Measurements from ENCODE around the gene ZNF649.
A peak's percentile ranks its signal among the peaks of the same experiment; 100 is the strongest.

The ZNF649 gene

DNA sequence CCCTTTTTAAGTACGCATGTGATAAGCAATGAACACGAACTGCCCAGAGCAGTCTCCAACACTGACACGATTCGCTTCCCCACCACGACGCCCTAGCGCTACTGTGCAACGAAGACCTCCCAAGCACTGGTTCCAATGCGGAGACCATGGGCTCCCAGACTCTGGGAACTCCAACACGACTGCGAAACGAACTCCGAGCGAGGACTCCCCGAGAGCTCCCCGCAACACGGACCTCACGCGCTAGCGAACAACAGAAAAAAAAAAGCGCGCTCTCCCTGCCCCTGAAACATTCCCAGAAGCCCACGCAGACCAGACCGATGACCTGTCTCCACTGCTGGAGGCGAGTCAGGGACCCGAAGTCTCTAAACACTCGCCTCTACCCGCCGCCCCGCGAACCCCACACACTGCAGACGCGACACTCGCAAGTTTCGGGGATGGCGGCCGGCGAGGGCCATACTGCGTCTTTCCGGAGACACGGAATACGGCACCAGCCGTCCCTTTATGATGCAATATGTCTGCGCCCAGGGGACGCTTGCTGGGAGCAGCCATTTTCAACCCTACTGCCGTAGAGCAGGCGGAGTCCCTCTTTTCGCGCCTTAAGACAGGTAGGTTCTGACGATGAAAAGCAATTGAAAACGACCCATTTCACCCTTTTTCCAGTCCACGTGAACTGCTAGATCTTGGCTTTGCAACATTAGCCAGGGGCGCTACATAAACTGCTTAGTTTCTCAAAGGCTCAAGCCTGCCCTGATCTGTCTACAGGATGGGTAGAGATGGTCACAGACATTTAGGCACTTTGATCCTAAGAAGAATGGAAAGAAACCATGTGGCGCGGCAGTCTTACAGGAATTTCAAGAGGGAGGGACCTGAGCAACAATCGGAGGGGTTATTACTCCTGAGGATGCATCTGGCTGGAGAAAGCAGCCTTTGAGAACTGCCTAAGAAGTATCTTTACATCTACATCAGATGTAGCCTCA, 17.0 kb downstream of the ZNF649 start, which contains the start of gene ZNF577:
ZNF577 (minus strand) TSS at position 430 of the 977 bp plus-strand sequence. CDS start 7,569 bp downstream, outside the sequence.
- peak; percentile 85 for DNase-seq (ENCODE audit: low spot score)

DNA sequence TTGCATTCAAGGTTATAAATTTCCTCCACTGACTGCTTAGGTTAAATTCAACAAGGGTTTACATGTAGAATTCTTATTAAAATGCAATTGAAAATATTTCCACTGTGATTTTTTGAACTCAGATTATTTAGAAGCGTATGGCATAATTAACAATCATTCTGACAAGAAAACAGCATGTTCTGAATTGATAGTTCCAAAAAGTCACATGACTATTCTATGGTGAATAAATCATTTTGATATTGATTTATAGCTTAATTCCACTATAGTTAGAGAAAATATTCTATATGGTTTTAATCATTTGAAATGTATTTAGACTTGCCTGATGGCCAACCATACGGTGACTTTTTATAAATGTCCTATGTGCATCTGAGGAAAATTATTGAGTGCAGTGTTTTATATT, 20.1 kb downstream of the ZNF649 start:
- no peak for DNase-seq (ENCODE audit: low spot score)

DNA sequence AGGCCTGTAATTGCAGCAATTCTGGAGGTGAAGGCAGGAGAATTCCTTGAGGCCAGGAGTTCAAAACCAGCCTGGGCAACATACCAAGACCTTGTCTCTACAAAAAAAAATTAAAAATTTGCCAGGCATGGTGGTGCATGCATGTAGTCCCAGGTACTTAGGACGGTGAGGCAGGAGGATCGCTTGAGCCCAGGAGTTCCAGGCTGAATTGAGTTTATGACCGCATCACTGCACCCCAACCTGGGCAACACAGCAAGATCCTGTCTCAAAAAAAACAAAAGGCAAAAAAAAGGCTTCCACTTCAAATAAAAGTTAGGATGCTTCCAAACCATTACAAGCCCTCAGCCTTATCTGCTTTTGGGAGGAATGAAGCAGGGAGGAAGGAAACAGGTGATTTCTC, 22.3 kb downstream of the ZNF649 start:
- no peak for DNase-seq (ENCODE audit: low spot score)

DNA sequence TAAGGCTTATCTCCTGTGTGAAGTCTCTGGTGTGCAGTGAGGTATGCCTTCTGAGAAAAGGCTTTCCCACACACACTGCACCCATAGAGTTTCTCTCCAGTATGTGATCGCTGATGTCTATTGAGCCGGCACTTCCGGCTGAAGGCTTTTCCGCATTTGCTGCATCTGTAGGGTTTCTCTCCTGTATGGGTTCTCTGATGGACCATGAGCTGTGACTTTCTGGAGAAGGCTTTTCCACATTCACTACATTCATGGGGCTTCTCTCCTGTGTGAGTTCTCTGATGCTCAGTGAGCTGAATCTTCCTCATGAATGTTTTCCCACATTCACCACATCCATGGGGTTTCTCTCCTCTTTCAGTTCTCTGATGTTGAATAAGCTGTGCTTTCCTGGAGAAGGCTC, 31.7 kb downstream of the ZNF649 start:
- no peak for DNase-seq (ENCODE audit: low spot score)

DNA sequence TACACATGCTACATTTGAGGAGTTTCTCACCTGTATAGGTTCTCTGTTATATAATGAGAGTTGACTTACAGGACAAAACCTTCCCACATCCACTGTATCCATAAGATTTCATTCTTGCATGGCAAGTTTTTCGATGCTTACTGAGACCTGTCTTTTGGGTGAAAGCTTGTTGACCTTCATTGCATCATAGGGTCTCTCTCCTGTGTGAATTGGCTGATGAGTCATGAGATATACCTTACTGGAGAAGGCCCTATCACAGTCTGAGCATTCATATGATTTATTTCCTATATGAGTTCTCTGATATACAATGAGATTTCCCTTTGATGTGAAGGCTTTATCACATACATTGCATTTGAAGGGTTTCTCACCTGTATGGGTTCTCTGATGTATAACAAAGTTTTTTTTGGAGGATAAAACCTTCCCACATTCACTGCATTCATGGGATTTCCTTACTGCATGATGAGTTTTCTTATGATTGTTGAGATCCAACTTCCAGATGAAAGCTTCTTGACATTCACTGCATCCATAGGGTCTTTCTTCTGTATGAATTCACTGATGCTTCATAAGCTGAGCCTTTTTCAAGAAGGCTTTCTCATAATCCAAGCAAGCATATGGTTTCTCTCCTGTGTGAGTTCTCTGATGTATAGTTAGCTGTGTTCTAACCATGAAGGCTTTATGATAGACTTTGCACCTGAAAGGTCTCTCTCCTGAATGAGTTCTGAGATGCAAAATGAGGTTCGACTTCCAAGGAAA, 42.8 kb downstream of the ZNF649 start:
- DNase-seq (ENCODE audit: low spot score), result no peak
